ENCODE results near the gene LRRC75B. TPM values are rescaled to one million over a fixed set of nuclear protein-coding genes. Genes with fewer than 3 reads are reported as not detected.

The LRRC75B gene, protein sequence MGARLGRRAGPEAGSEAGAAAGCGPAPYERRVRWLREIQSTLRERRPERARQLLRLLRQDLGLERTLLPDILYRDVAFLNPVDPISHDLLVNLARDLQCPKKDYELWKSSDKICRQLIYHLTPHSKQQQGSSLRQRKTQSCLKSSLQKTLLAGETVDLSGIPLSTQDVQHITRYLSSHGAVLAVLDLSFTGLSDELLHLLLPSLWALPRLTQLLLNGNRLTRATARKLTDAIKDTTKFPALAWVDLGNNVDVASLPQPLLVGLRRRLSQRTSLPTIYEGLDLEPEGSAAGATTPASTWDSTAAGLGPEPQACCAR
- total RNA-seq (2016; rRNA removed; fragmentation: Illumina TruSeq; extraction: Trizol) (5.7 and 11.8 TPM in 2 replicates), polyA plus RNA-seq (2011; rRNA removed) (34.8 and 48.8 TPM in 2 replicates), polyA minus RNA-seq (2011; rRNA and poly(A)+ RNA removed; ENCODE audit: low replicate concordance) (24.5 TPM in 1 of 2 replicates, not detected in the other), Bru-seq, nascent RNA (percentile 62 among the genes with signal in this experiment), BruChase-seq, experiment 1, labeled RNA remaining after a 6-hour chase (percentile 62 among the genes with signal in this experiment), BruChase-seq, experiment 2, labeled RNA remaining after a 2-hour chase (percentile 57 among the genes with signal in this experiment)
- 14.2 and 14.4 TPM in 2 replicates for total RNA-seq (2016; cell fraction: cytosol; rRNA removed; fragmentation: Illumina TruSeq; extraction: Trizol; ENCODE audit: low read depth)
- 5.6 and 12.5 TPM in 2 replicates for total RNA-seq (2016; cell fraction: insoluble cytoplasmic fraction; rRNA removed; fragmentation: Illumina TruSeq; extraction: Trizol)
- 14.8 and 16.4 TPM in 2 replicates for total RNA-seq (2016; cell fraction: membrane; rRNA removed; fragmentation: Illumina TruSeq; extraction: Trizol)
- total RNA-seq (2016; cell fraction: nucleus; rRNA removed; fragmentation: Illumina TruSeq; extraction: Trizol) = 10.7 and 13.7 TPM in 2 replicates
- 18.6 and 35.0 TPM in 2 replicates for polyA plus RNA-seq (2011; cell fraction: cytosol; rRNA removed)
- polyA plus RNA-seq (2011; cell fraction: nucleus; rRNA removed) = 225 and 265 TPM in 2 replicates
- 19.0 and 24.1 TPM in 2 replicates for polyA plus RNA-seq (2012)
- polyA plus RNA-seq (2016; cell fraction: cytosol; fragmentation: Illumina TruSeq; extraction: Trizol; ENCODE audit: low read depth) = 15.3 and 17.1 TPM in 2 replicates
- polyA plus RNA-seq (2016; cell fraction: insoluble cytoplasmic fraction; fragmentation: Illumina TruSeq; extraction: Trizol; ENCODE audit: low read depth) = 8.8 and 9.2 TPM in 2 replicates
- polyA plus RNA-seq (2016; cell fraction: membrane; fragmentation: Illumina TruSeq; extraction: Trizol; ENCODE audit: low read depth) = 17.8 and 17.9 TPM in 2 replicates
- 32.8 and 35.7 TPM in 2 replicates for polyA plus RNA-seq (2016; cell fraction: nucleus; fragmentation: Illumina TruSeq; extraction: Trizol; ENCODE audit: insufficient read depth, low read depth)
- polyA minus RNA-seq (2011; cell fraction: cytosol; rRNA and poly(A)+ RNA removed) = 5.7 and 8.9 TPM in 2 replicates
- polyA minus RNA-seq (2011; cell fraction: nucleus; rRNA and poly(A)+ RNA removed) = 13.3 and 13.4 TPM in 2 replicates
- long read RNA-seq, experiment 1, transcript LRRC75B-201 (4 exons, 1,238 nt) = major isoform, 5 of 9 reads
- long read RNA-seq, experiment 1, partial matches to known transcripts = 0 of 9 reads
- long read RNA-seq, experiment 1, other reads (novel, unspliced or antisense) = 3 of 9 reads
- long read RNA-seq, experiment 2, transcript LRRC75B-201 (4 exons, 1,238 nt) = major isoform, 35 of 59 reads
- long read RNA-seq, experiment 2, partial matches to known transcripts = 13 of 59 reads
- long read RNA-seq, experiment 2, other reads (novel, unspliced or antisense) = 10 of 59 reads

DNA sequence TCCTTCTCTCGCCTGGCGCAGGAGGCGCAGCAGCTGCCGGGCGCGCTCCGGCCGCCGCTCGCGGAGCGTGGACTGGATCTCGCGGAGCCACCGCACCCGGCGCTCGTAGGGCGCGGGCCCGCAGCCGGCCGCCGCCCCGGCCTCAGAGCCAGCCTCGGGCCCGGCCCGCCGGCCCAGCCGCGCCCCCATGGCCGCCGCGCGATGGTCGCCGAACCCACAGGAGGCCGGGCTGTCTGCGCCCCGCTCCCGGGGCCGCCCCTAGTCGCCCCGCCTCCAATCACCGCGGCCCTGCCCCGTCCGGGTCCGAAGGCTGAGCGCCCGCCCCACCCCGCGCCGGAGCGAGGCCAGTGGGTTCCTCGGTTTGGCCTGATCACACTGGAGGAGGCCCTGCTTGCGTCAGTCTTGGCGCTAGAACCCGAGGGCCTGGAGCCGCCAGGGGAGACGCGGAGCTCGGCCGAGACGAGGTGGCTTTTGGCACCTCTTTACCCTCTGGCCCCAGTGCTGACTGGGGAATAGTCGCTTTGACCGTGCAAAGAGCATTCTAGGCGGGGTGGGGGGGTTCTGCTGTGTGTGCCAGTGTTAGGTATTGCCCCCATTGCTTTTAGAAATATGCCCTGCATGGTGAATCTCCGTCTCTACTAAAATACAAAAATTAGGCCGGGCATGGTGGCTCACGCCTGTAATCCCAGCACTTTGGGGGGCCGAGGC lies at the start of gene LRRC75B:
Gene LRRC75B, minus strand, starts transcription at position 223 of the 708 bp plus-strand sequence. Its CDS starts 34 bp downstream, at position 189.
- FAIRE-seq (no peak), ATAC-seq (peak; percentile 89), DNase-seq (ENCODE audit: low spot score) (peak; percentile 85)
- Histone ChIP-seq H4K20me1 (ENCODE audit: insufficient read depth, low read length) (no peaks in the 10 kb centered on the region), H3K4me3 (replicated peaks in 1 of 3; ENCODE audit: insufficient read depth in 1 of 3, low read depth in 2 of 3, low read length in 3 of 3) (peak within 1 kb of the TSS; percentile 79 to 88 (median 84)), H2AFZ (ENCODE audit: low read length) (no peak within 1 kb of the TSS), H3K9ac (ENCODE audit: insufficient read depth, low read depth, low read length) (peak within 1 kb of the TSS; percentile 94), H3K36me3 (replicated peaks in 1 of 2; ENCODE audit: control insufficient read depth in 1 of 2, insufficient read depth in 2 of 2, low read length in 2 of 2) (peaks cover 5 to 7% of the 10 kb centered on the region in 2 experiments; a peak in 4 of 5 replicates), H3K79me2 (ENCODE audit: insufficient read depth, low read length) (peaks cover 10% of the 10 kb centered on the region), H3K27me3 (ENCODE audit: control insufficient read depth in 1 of 2, insufficient read depth in 2 of 2, low read length in 2 of 2) (no peaks in the 10 kb centered on the region; a peak in 1 of 5 replicates), H3K4me1 (ENCODE audit: insufficient read depth, low read length) (peaks cover 74% of the 10 kb centered on the region), H3K27ac (ENCODE audit: extremely low read length, insufficient read depth, low read length) (peak within 1 kb of the TSS; percentile 97), H3K4me2 (ENCODE audit: low read depth, low read length) (peak within 1 kb of the TSS; percentile 99), H3K9me3 (ENCODE audit: low read length) (no peaks in the 10 kb centered on the region)
- intact Hi-C loops (cut with micrococcal nuclease; ENCODE audit: unreplicated experiment) = no loop called here
- no TSS peak for BruUV-seq (replicated peaks)
- WGBS (ENCODE audit: low lambda C conversion rate) = 0% methylated on average over 4 of the region's 72 CpGs
- POLR2A ChIA-PET = interaction anchor here (0.7 to 5.7 kb wide), 17 partner anchors 9 to 88 kb away, joined by 3 to 76 read pairs (median 5); partner anchors contain the start of genes GGT1, GUCD1 and SNRPD3
- CTCF ChIA-PET (ENCODE audit: low intra/inter-chr PET ratio, low total read pairs) = no interaction called here
- in situ Hi-C loops (cut with HindIII; ENCODE audit: extremely low pct_ligation_motif_present, low pct_unique_long_range_greater_than_20kb) = loop anchor here (5.0 kb wide), 1 partner anchor 36 kb away; the partner anchor contains the start of genes GUCD1 and SNRPD3
- TF ChIP-seq ZNF567 (CRISPR knock-in tag; IDR thresholded peaks at IDR 0.05; ENCODE audit: borderline replicate concordance) (no peak), TOE1 (CRISPR knock-in tag; IDR thresholded peaks at IDR 0.05) (no peak), SAFB2 (CRISPR knock-in tag; IDR thresholded peaks at IDR 0.05; ENCODE audit: borderline replicate concordance, low read depth) (no peak), PTBP1 (IDR thresholded peaks at IDR 0.05; ENCODE audit: low read depth, low read length, poor library complexity, severe bottlenecking) (no peak), HIVEP1 (CRISPR knock-in tag; IDR thresholded peaks at IDR 0.05) (no peak), ZNF891 (CRISPR knock-in tag; IDR thresholded peaks at IDR 0.05) (no peak; the same call in 1 of the 2 replicates), ETV5 (CRISPR knock-in tag; IDR thresholded peaks at IDR 0.05; ENCODE audit: borderline replicate concordance) (0 out of 2 replicates have a peak, but pooled peaks have one; percentile 22), ZNF24 (IDR thresholded peaks at IDR 0.05) (no peak), ZNF34 (CRISPR knock-in tag; IDR thresholded peaks at IDR 0.05; ENCODE audit: borderline replicate concordance) (no peak), ZNF839 (CRISPR knock-in tag; IDR thresholded peaks at IDR 0.05; ENCODE audit: borderline replicate concordance) (no peak), TAF1 (CRISPR knock-in tag; IDR thresholded peaks at IDR 0.05) (peak; percentile 89), ZNF160 (CRISPR knock-in tag; IDR thresholded peaks at IDR 0.05) (no peak), ZNF720 (CRISPR knock-in tag; IDR thresholded peaks at IDR 0.05) (no peak), STAG1 (CRISPR knock-in tag; IDR thresholded peaks at IDR 0.05) (peak; percentile 14; the same call in 1 of the 2 replicates)
- TF ChIP-seq, protein P1, sequence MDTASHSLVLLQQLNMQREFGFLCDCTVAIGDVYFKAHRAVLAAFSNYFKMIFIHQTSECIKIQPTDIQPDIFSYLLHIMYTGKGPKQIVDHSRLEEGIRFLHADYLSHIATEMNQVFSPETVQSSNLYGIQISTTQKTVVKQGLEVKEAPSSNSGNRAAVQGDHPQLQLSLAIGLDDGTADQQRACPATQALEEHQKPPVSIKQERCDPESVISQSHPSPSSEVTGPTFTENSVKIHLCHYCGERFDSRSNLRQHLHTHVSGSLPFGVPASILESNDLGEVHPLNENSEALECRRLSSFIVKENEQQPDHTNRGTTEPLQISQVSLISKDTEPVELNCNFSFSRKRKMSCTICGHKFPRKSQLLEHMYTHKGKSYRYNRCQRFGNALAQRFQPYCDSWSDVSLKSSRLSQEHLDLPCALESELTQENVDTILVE (CRISPR knock-in tag; IDR thresholded peaks at IDR 0.05) = 0 out of 2 replicates have a peak, but pooled peaks have one; percentile 34
- TF ChIP-seq, protein P2, sequence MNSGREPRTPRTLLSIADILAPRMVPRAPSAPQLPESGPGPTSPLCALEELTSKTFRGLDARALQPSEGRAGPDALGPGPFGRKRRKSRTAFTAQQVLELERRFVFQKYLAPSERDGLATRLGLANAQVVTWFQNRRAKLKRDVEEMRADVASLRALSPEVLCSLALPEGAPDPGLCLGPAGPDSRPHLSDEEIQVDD (CRISPR knock-in tag; IDR thresholded peaks at IDR 0.05; ENCODE audit: borderline replicate concordance) = no peak

Measured in HepG2 (cell line).